ENCODE measurements around the gene NMNAT3.

GRCh38 chr3:139557041-139557440 lies 120.7 kb downstream of the NMNAT3 start:
- no peak for TF ChIP-seq POLR2A (IDR thresholded peaks at IDR 0.05)
- no peak for TF ChIP-seq CTCF (IDR thresholded peaks at IDR 0.05)
- no peak for TF ChIP-seq EP300 (IDR thresholded peaks at IDR 0.05)
- TF ChIP-seq POLR2AphosphoS5 (IDR thresholded peaks at IDR 0.05), result no peak

Data from stomach (tissue), 4 donors.